Activated naive CD4-positive, alpha-beta T cell treated with anti-CD3 and anti-CD28 coated beads, Interleukin-2, amount 50 U/mL, for 16 hours (primary cell): ENCODE data around the gene POLR2J3.
"Not testable (repeated sequence)": the region's sequence is repeated elsewhere in the genome, so short reads cannot be mapped to it uniquely, and the experiment has no call there.

Source experiments
- DNase-seq: peaks from one replicate; pipeline ENCODE4 v3.0.0-alpha.2; 2020

POLR2J3 gene

GRCh38 chr7:102581722-102582121 lies 9.3 kb upstream of the POLR2J3 start:
- DNase-seq: not testable (repeated sequence)

- not testable (repeated sequence) for DNase-seq
Measured at GRCh38 chr7:102578486-102578885, 6.1 kb upstream of the POLR2J3 start.

- DNase-seq: not testable (repeated sequence)
Measured at GRCh38 chr7:102577315-102578240, 5.2 kb upstream of the POLR2J3 start.

GRCh38 chr7:102576363-102576762 lies 4.0 kb upstream of the POLR2J3 start:
- not testable (repeated sequence) for DNase-seq

GRCh38 chr7:102574607-102575006 lies 2.2 kb upstream of the POLR2J3 start:
- DNase-seq: not testable (repeated sequence)

GRCh38 chr7:102568620-102569019 lies 3.8 kb downstream of the POLR2J3 start:
- not testable (repeated sequence) for DNase-seq

DNA sequence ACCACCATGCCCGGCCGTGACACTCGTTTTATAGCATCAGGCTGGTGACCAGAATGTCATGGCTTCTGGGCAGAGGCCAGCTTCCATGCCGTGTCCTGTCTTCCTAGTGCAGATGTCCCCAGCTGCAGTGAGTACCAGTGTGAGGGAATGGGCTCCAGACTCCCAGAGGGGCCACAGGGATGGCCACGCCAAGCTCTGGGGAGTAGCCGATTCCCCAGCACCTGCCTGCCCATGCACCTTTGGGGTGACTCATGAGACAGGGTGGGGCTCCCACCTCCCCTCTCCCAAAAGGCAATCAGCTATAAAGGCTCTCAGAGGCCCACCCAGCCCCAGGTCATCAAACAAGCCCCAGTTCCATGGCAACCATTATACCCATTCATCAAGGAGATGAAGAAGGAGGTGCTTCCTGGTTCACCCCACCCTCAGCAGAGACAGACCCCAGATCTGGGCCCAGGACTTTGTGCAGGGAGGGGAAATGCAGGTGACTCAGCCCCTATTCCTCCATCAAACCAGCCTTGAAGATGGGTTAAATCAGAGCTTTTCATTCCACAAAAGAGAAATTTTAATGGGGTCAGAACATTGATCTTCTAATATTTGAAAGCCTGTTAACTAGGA lies 21.5 kb downstream of the POLR2J3 start, which contains the start of gene SPDYE2:
Gene SPDYE2 (plus strand): TSS at position 419 of the 615 bp plus-strand sequence. CDS start 2,030 bp downstream, outside the sequence.
- DNase-seq: not testable (repeated sequence)

- not testable (repeated sequence) for DNase-seq
Measured at GRCh38 chr7:102546353-102546752, 26.0 kb downstream of the POLR2J3 start.

DNA sequence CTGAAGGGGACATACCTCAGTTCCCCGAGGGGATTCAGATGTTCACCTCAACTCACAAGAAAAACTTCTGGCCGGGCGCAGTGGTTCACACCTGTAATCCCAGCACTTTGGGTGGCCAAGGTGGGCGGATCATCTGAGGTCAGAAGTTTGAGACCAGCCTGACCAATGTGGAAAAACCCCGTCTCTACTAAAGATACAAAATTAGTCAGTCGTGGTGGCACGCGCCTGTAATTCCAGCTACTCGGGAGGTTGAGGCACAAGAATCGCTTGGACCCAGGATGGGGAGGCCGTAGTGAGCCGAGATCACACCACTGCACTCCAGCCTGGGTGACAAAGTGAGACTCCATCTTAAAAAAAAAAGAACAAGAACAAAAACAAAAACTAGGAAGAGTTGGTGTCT lies 27.1 kb downstream of the POLR2J3 start:
- DNase-seq: not testable (repeated sequence)

DNA sequence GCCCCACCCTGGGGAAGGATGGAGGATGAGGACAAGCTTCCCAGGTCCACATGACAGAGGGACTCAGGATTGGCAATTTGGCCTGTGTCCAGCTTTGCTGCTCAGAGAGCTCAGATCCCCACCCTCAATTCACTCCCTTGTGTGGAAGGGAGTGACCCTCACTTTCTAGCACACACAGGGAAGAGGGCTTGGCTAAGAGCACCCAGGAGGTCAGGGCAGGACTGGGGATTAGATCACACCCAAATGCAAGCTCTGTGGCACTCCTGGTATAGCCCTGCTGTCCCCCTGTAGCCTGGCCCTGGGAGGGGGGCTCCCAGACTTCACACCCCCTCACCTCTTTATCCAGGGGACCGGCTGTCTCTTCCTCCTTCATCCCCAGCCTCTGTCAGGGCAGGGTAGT lies 28.0 kb downstream of the POLR2J3 start:
- DNase-seq: not testable (repeated sequence)

DNA sequence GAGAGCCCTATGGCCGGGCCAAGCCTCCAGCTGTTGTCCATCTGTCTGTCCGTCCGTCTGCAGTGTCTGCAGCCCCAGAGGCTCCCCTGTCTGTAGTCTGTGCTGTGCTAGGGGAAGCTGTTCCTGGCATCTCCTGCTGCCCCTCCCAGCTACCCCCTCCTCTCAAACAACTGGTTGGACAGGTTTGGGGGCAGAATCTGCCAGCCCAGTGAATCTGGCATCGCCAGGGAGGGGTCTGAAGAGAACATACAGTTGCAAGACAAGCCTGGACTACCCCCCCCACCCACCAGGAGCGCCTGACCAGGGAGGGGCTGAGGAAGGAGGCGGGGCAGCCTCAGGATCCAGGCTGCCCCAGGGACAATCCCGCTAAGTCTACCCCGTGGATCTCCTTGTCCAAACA lies 28.8 kb downstream of the POLR2J3 start, which contains the start of gene UPK3BL2:
Gene UPK3BL2 (minus strand): TSS at position 101 of the 400 bp plus-strand sequence. CDS start 60 bp downstream, at position 41.
- not testable (repeated sequence) for DNase-seq

DNA sequence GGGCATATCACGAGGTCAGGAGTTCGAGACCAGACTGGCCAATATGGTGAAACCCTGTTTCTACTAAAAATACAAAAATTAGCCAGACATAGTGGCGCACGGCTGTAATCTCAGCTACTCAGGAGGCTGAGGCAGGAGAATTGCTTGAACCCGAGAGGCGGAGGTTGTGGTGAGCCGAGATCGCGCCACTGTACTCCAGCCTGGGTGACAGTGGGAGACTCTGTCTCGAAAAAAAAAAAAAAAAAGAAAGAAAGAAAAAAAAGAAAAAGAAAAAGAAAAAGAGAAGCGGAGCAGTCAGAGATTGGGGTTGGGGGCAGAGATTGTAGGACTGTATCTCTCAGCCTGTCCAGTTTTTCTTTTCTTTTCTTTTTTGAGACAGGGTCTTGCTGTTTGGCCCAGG lies 29.6 kb downstream of the POLR2J3 start:
- not testable (repeated sequence) for DNase-seq

DNA sequence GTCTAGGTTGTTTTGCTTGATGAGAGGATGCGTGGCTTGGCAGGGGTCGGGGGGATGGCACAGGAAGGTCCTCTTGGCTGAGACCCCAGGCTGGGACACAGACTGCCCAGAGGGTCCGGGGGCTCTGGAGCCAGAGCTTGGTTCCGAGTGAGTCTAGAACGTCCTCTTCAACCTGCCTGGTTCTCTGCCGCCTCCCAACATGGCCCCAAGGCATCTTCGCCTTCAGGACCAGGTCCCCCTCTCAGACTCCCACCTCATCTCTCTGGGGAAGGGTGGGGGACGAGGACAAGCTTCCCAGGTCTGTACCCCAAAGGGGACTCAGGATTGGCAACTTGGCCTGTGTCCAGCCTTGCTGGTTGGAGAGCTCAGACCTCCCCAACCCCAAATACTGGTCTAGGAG lies 30.3 kb downstream of the POLR2J3 start:
- not testable (repeated sequence) for DNase-seq

- not testable (repeated sequence) for DNase-seq
Measured at GRCh38 chr7:102540604-102541003, 31.8 kb downstream of the POLR2J3 start.

DNA sequence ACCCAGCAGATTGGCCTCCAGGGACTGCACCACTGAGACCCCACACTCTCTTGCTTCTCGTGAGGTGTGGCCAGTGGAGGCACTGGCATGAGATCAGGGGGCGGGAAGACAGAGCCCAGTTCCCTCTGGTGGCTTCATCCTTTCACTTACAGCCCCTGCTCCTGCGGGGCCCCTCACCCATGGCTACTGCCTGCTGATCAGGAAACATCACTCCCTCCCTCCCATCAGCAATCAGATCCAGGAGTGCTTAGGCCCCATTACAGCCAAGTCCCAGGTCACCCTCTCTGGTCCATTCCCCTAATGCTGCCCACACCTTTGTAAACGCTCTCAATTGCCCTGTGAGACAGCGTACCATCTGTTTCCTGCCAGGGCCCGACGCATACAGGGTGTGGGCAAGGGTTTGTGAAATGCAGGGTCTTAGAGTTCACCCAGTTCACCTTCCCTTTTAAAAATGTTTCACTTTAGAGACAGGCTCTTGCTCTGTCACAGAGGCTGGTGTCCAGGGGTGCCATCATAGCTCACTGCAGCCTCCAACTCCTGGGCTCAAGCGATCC lies 37.2 kb downstream of the POLR2J3 start:
- DNase-seq: not testable (repeated sequence)

DNA sequence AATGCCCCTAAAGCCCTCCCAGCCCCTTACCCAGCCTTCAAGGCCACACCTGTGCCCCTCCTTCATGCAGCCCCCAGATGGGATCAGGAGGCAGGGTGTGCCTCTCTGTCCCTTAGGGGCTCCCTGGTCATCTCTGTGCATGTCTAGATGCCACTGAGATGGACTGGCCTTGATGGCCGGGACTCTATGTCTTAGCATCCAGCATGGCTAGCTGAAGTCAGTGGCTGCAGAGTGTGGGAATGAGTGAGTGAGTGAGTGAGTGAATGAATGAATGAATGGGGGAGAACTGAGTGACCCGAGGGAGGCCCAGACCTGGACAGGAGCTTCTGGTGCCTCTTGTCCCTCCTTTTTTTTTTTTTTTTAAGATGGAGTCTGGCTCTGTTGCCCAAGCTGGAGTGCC lies 40.3 kb downstream of the POLR2J3 start:
- DNase-seq: not testable (repeated sequence)

DNA sequence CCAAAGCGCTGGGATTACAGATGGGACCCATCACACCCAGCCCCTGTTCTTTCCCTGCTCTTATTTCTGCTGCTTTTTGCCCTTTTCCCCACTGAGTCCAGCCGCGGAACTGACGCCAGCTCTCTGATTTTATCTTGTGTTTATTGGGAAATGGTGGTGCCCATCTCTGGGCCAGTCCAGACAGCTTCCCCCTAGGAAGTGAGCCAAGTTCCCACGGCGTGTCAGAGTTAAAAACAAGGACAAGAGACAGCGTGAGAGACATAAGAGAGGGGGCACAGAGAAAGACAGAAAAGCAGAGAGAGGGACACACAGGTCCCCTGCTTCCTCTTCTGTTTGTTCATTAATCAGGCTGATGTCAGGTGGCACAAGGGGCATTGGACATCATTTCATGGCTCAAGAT lies 40.8 kb downstream of the POLR2J3 start:
- not testable (repeated sequence) for DNase-seq

DNA sequence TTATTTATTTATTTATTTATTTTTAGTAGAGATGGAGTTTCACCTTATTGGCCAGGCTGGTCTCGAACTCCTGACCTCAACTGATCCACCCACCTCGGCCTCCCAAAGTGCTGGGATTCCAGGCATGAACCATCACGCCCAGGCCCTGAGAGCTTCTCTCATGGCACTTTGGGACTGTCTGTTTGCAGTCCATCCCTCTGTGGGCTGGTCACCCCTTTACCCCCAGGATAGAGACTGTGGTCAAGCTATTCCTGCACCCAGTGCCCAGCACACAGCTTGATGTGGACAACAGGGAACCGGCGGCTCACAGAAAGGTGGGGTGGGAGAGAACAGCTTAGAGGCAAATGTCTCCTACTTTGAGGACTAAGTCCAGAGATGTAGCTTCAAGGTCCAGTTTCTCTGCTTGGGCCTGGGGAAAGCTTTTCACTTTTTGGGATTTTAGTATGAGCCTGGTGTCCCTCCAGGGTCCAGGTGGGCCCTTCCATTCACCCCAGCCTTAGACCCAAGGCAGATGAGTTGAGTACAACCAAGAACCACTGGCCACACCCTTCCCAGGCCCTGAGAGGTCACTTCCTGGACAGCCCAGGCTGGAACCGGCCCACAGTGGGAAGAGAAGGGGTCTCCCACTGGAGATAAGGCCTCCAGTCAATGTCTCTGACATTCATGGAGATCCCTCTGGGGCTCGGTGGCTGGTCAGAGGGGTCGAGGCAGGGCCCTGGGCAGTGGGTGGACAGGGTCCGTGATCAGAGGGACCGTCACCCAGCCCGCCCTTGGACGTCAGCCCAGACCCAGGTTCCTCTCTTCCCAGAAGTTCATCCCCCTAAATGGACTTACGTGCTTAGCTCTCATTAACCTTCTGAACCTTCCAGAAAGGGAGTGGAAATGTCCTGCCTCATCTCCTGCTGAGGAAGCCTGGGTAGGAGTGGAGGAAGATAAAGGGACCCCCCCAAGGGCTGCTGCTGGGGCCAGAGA lies 44.3 kb downstream of the POLR2J3 start:
- not testable (repeated sequence) for DNase-seq

GRCh38 chr7:102527182-102527581 lies 45.2 kb downstream of the POLR2J3 start:
- not testable (repeated sequence) for DNase-seq

DNA sequence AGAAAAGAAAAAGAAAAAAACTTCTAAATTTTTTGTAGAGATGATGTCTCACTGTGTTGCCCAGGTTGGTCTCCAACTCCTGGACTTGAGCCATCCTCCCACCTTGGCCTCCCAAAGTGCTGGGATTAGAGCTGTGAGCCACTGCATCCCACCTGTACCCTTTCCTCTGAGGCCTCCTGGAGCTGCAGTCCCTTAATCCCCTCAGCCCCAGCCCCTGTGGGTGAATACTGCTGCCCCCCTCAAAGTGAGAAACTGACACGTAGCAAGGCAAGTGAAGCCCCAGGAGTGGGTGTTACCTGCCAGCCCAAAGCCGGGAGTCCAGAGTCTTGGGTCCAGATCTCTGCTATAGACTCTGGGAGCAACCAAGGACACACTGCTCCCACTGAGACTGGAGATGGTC lies 47.6 kb downstream of the POLR2J3 start:
- not testable (repeated sequence) for DNase-seq

DNA sequence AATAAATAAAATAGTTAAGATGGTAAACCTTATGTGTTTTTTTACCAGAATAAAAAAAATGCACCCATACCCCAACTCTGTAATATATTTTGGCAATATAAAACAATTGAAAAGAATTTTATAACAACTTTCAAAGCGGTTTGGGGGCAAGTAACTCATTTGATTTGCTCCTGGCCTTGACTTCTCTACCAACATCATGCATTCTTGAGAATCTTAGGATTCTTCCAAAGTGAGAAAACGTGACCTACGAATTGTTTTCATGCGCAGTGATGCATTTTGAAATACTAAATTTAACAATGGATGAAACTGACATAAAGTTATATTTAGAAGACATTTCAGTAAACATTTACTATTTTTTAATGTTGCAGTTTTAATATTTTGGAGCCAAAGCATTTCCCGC lies 51.6 kb downstream of the POLR2J3 start:
- not testable (repeated sequence) for DNase-seq

GRCh38 chr7:102517550-102518147 lies 54.7 kb downstream of the POLR2J3 start, which contains the start of gene RASA4B:
TSS of gene RASA4B (minus strand) at chr7:102517777. CDS start at chr7:102517710, 67 bp downstream.
- not testable (repeated sequence) for DNase-seq
